IMR-90 (cell line): Measurements from ENCODE around the gene ABHD5. TPM values are rescaled to one million over a fixed set of nuclear protein-coding genes. Genes with fewer than 3 reads are reported as not detected.

ENCODE experiments used
- ATAC-seq: fragments of 200-7000 bp; cut with Tn5 transposase; 2 replicates; pipeline ENCODE4 v1.9.1; 2020; ENCODE audit warnings: low read depth, mild to moderate bottlenecking, moderate library complexity
- BruUV-seq: library from RNA; stranded (reverse); fragments of 400-500 nt; replicated peaks from 2 replicates; lab custom pipeline; 2021; lab: Mats Ljungman, UMichigan
- CTCF ChIA-PET: fragments of 300-600 bp; formaldehyde crosslinking; extraction: SDS; loops from one replicate; lab custom pipeline; 2021; ENCODE audit warnings: antibody characterized with exemption; lab: Yijun Ruan, JAX
- POLR2A ChIA-PET: fragments of 300-600 bp; sonication (Branson Sonifier 250); formaldehyde crosslinking; loops from one replicate; lab custom pipeline; 2022; ENCODE audit warnings: antibody characterized with exemption; ENCODE audit not compliant: unreplicated experiment; lab: Charles Lee
- DNase-seq: peaks from one replicate; pipeline ENCODE4 v3.0.0; 2013
- H2AFZ ChIP-seq: replicated peaks from 2 replicates; pipeline ENCODE3; 2013; ENCODE audit warnings: low read length, mild to moderate bottlenecking; ENCODE audit not compliant: poor library complexity
- H2AK5ac ChIP-seq: 2 replicates; pipeline ENCODE4 v1.6.1; 2013; ENCODE audit warnings: low read depth, low read length, inconsistent platforms
- H2AK9ac ChIP-seq: replicated peaks from 2 replicates; pipeline ENCODE3; 2013; ENCODE audit warnings: mild to moderate bottlenecking, low read depth, low read length, moderate library complexity; ENCODE audit not compliant: poor library complexity
- H2BK120ac ChIP-seq: 2 replicates; pipeline ENCODE4 v1.6.1; 2013; ENCODE audit warnings: low read depth, low read length, inconsistent platforms
- H2BK15ac ChIP-seq: 3 replicates; pipeline ENCODE4 v1.6.1; 2013; ENCODE audit warnings: low read depth, low read length, inconsistent platforms
- H2BK20ac ChIP-seq: 2 replicates; pipeline ENCODE4 v1.6.1; 2013; ENCODE audit warnings: low read depth, mild to moderate bottlenecking, inconsistent platforms, low read length, moderate library complexity
- H2BK5ac ChIP-seq: 2 replicates; pipeline ENCODE4 v1.6.1; 2013; ENCODE audit warnings: mild to moderate bottlenecking, low read depth, low read length, inconsistent platforms; ENCODE audit not compliant: poor library complexity, severe bottlenecking
- H3K14ac ChIP-seq: replicated peaks from 2 replicates; pipeline ENCODE4 v1.6.1; 2013; ENCODE audit warnings: low read depth, low read length, inconsistent platforms
- H3K18ac ChIP-seq: 2 replicates; pipeline ENCODE4 v1.6.1; 2013; ENCODE audit warnings: low read depth, low read length, control low read depth
- H3K23ac ChIP-seq: 2 replicates; pipeline ENCODE4 v1.6.1; 2013; ENCODE audit warnings: low read depth, low read length, inconsistent platforms
- H3K27ac ChIP-seq: 2 replicates; pipeline ENCODE4 v1.5.1; 2013; ENCODE audit warnings: mild to moderate bottlenecking, control low read depth, low read length; ENCODE audit not compliant: insufficient read depth
- H3K27me3 ChIP-seq: 2 replicates; pipeline ENCODE4 v1.6.1; 2013; ENCODE audit warnings: low read length; ENCODE audit not compliant: control insufficient read depth, insufficient read depth
- H3K36me3 ChIP-seq: 2 replicates; pipeline ENCODE4 v1.6.1; 2013; ENCODE audit warnings: low read length, mixed read lengths; ENCODE audit not compliant: control insufficient read depth, insufficient read depth
- H3K4ac ChIP-seq: 2 replicates; pipeline ENCODE4 v1.6.1; 2013; ENCODE audit warnings: low read depth, low read length, inconsistent platforms
- H3K4me1 ChIP-seq: 2 replicates; pipeline ENCODE4 v1.6.1; 2013; ENCODE audit warnings: low read length, mixed read lengths; ENCODE audit not compliant: control insufficient read depth, insufficient read depth
- H3K4me2 ChIP-seq: 2 replicates; pipeline ENCODE4 v1.6.1; 2013; ENCODE audit warnings: low read depth, mild to moderate bottlenecking, control low read depth, low read length, moderate library complexity
- H3K4me3 ChIP-seq: 2 replicates; pipeline ENCODE4 v1.5.1; 2013; ENCODE audit warnings: low read depth, mild to moderate bottlenecking, control low read depth, low read length, moderate library complexity; ENCODE audit not compliant: insufficient read depth
- H3K56ac ChIP-seq: 2 replicates; pipeline ENCODE4 v1.6.1; 2013; ENCODE audit warnings: low read length, inconsistent platforms; ENCODE audit not compliant: insufficient read depth; ENCODE audit errors: extremely low read depth
- H3K79me1 ChIP-seq, 2 experiments: 2 replicates each; pipeline ENCODE4 v1.6.1; 2013; ENCODE audit warnings: low read length in 2 of 2, inconsistent platforms in 1 of 2, low read depth in 1 of 2
- H3K9ac ChIP-seq: 2 replicates; pipeline ENCODE4 v1.6.1; 2013; ENCODE audit warnings: low read depth, low read length, control low read depth
- H3K9me1 ChIP-seq: 2 replicates; pipeline ENCODE4 v1.6.1; 2013; ENCODE audit warnings: low read length, inconsistent platforms; ENCODE audit not compliant: insufficient read depth
- H3K9me3 ChIP-seq: 2 replicates; pipeline ENCODE4 v1.6.1; 2013; ENCODE audit warnings: low read length; ENCODE audit not compliant: control insufficient read depth, insufficient read depth
- H4K20me1 ChIP-seq: 2 replicates; pipeline ENCODE4 v1.6.1; 2013; ENCODE audit warnings: low read length, inconsistent platforms; ENCODE audit not compliant: insufficient read depth
- H4K5ac ChIP-seq: 2 replicates; pipeline ENCODE4 v1.6.1; 2013; ENCODE audit warnings: mild to moderate bottlenecking, low read depth, low read length, control low read depth
- H4K8ac ChIP-seq, 2 experiments: 2 replicates each; pipeline ENCODE4 v1.6.1; 2013; ENCODE audit warnings: low read depth in 2 of 2, low read length in 2 of 2, control low read depth in 1 of 2, inconsistent platforms in 1 of 2
- H4K91ac ChIP-seq: 2 replicates; pipeline ENCODE4 v1.6.1; 2013; ENCODE audit warnings: low read depth, low read length, inconsistent platforms; ENCODE audit not compliant: insufficient read depth
- MAZ ChIP-seq: IDR thresholded peaks from 2 replicates; pipeline ENCODE4 v1.6.1; 2012; ENCODE audit warnings: low read depth, mild to moderate bottlenecking, low read length, improper control_type of control experiment, moderate library complexity, borderline replicate concordance
- POLR2A ChIP-seq: IDR thresholded peaks from 2 replicates; pipeline ENCODE4 v1.6.1; 2012; ENCODE audit warnings: mild to moderate bottlenecking, low read depth, low read length
- WGBS, 2 experiments: methylation state at CpG; one replicate each; pipeline versions ENCODE4 v1.1.5 to v1.1.7; 2013; ENCODE audit warnings: missing lambda C conversion rate in 2 of 2; ENCODE audit not compliant: insufficient read length in 1 of 2; ENCODE audit errors: extremely low coverage in 2 of 2; 5-methylcytosine and 5-hydroxymethylcytosine counted together
- dilution Hi-C: fragments of 300-500 bp; cut with HindIII; formaldehyde crosslinking; loops from one replicate; pipeline ENCODE4 v1.14.3; 2018; ENCODE audit warnings: low sequenced_read_pairs; ENCODE audit not compliant: unreplicated experiment
- in situ Hi-C: fragments of 300-500 bp; cut with MboI; formaldehyde crosslinking; loops from 3 replicates; pipeline ENCODE4 v1.14.3; 2019; ENCODE audit warnings: low sequenced_read_pairs, inconsistent platforms, mixed read lengths
- intact Hi-C: fragments of 100-400 bp; cut with micrococcal nuclease; formaldehyde crosslinking; loops from 2 replicates; pipeline ENCODE4 v1.10.0; 2022
- polyA plus RNA-seq, 3 experiments: library from polyadenylated mRNA; depleted of rRNA; stranded (reverse); fragments of >200 nt; gene quantifications; 2 replicates each; pipeline ENCODE4 v1.2.3, GENCODE V29; 2012; ENCODE audit warnings: low replicate concordance in 1 of 3
- total RNA-seq: library from RNA; depleted of rRNA; stranded (reverse); fragments of >200 nt; gene quantifications from 2 replicates; pipeline ENCODE4 v1.2.3, GENCODE V29; 2012

Gene ABHD5
- total and polyA plus RNA-seq, 2 of the 4 experiments (the other 2 are of a cell fraction) = 15.8 to 33.2 TPM

DNA sequence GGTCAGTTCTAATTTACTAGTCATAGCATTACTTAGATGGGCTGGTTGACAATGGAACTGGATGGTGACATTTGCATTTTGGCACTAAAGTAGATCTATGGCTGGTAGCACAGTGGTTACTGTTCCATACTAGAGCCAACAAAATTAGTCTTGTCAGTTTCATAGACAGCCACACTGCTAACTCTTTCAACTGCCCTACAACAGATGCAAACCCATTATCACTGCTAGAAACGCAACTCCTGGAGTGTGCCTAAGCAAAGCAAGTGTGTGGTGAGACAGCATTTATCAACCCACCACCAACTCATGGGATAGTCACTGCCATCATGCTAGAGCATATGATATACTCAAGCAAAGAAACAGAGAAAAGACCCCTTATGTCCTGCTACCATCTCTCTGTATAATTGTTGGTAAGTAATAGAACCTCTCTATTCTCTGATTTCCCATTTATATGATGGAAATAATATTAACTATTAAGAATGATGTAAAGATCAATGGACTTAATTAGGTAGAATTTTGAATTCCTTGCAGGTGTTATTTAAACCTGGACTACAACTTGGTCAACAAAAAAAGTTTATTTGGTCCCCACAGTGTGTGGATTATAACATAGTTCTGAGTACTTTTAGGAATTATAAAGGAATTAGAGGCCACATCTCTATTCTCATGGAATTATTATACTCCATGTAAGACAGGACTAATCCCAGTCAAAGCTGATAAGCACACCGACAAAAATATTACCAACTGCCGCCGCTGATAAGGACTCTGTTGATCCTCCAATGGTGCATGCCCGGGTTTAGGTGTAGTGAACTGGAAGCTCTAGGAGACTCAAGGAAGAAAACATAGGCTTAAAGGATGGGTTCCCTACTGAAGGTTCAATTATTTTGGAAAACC is 19.9 kb upstream of the ABHD5 start:
- BruUV-seq = no TSS peak
- no CpG with 5 or more reads among the region's 5 CpGs for WGBS, 2 experiments
- H4K8ac ChIP-seq = no peak overlapping the region

More for the DNA sequence above, 19.9 kb upstream of the ABHD5 start:
- dilution Hi-C loops = no loop called here
- Histone ChIP-seq H2BK20ac (no peak overlapping the region), H3K4ac (no peak overlapping the region), H4K20me1 (no peaks in the 10 kb centered on the region), H3K4me2 (no peak overlapping the region), H3K56ac (no peak overlapping the region), H3K4me1 (no peaks in the 10 kb centered on the region), H2BK5ac (no peak overlapping the region), H4K5ac (no peak overlapping the region), H3K36me3 (no peaks in the 10 kb centered on the region), H4K91ac (no peak overlapping the region), H2AK5ac (no peak overlapping the region), H3K79me1 (no peaks in the 10 kb centered on the region), H2AK9ac (peak overlapping the region; percentile 65), H3K9me3 (no peaks in the 10 kb centered on the region), H3K27me3 (no peaks in the 10 kb centered on the region), H3K9ac (no peak overlapping the region), H3K14ac (peak overlapping the region; percentile 57; the same call in 1 of the 2 replicates), H3K27ac (no peak overlapping the region), H2BK120ac (no peak overlapping the region), H2AFZ (no peak overlapping the region), H3K4me3 (no peak overlapping the region), H3K18ac (no peak overlapping the region), H2BK15ac (no peak overlapping the region), H3K23ac (peak overlapping the region; percentile 64; the same call in 1 of the 2 replicates), H3K9me1 (no peaks in the 10 kb centered on the region)
- intact Hi-C loops = no loop called here
- in situ Hi-C loops = no loop called here
- TF ChIP-seq MAZ (no peak), POLR2A (no peak)
- ATAC-seq (no peak), DNase-seq (no peak)
- CTCF ChIA-PET = no interaction called here
- POLR2A ChIA-PET = no interaction called here
